SK-N-SH (cell line): Measurements from ENCODE around the gene TJP3. TPM values are rescaled to one million over a fixed set of nuclear protein-coding genes. Genes with fewer than 3 reads are reported as not detected.

Experiments
- CTCF ChIA-PET: fragments of 300-600, 350-600 bp; formaldehyde crosslinking; extraction: SDS; loops from one replicate; lab custom pipeline; 2021; lab: Yijun Ruan, JAX
- POLR2A ChIA-PET: fragments of 350-600 bp; sonication (Branson Sonifier 250); formaldehyde crosslinking; extraction: SDS; loops from one replicate; lab custom pipeline; 2020; ENCODE audit warnings: antibody characterized with exemption, inconsistent platforms; lab: Yijun Ruan, JAX
- DNase-seq: peaks from one replicate; pipeline ENCODE4 v3.0.0; 2012
- H2AFZ ChIP-seq: fragments of 200-600 bp; sonication (generic); 2 replicates; pipeline ENCODE4 v1.8.1; 2016; ENCODE audit warnings: antibody characterized with exemption, mild to moderate bottlenecking, low read depth
- H3F3A ChIP-seq: fragments of 200-600 bp; sonication (generic); replicated peaks from 2 replicates; pipeline ENCODE3; 2016; ENCODE audit warnings: antibody characterized with exemption, mild to moderate bottlenecking; ENCODE audit not compliant: insufficient read depth
- H3K27ac ChIP-seq, 2 experiments: fragments of 200-500 bp in 1 of 2; fragments of 200-600 bp in 1 of 2; sonication (Bioruptor generic) in 1 of 2; sonication (generic), shearing (Covaris generic) in 1 of 2; 2 replicates each; pipeline versions ENCODE4 v1.5.1 to v1.6.1; 2014 to 2016; ENCODE audit warnings: low read depth in 2 of 2, inconsistent platforms in 1 of 2, low read length in 1 of 2, mild to moderate bottlenecking in 1 of 2, mixed read lengths in 1 of 2
- H3K27me3 ChIP-seq: fragments of 200-600 bp; sonication (generic), shearing (Covaris generic); 2 replicates; pipeline ENCODE4 v1.6.1; 2016; ENCODE audit warnings: mixed run types; ENCODE audit not compliant: insufficient read depth
- H3K36me3 ChIP-seq, 2 experiments: fragments of 200-500 bp in 1 of 2; fragments of 200-600 bp in 1 of 2; sonication (Bioruptor generic) in 1 of 2; sonication (generic) in 1 of 2; replicated peaks in 1 of 2; 2 replicates each; pipeline versions ENCODE3 to v1.5.1; 2014 to 2016; ENCODE audit warnings: low read length in 1 of 2, mild to moderate bottlenecking in 1 of 2; ENCODE audit not compliant: insufficient read depth in 2 of 2, control insufficient read depth in 1 of 2
- H3K4me1 ChIP-seq, 2 experiments: fragments of 200-500 bp in 1 of 2; fragments of 200-600 bp in 1 of 2; sonication (Bioruptor generic) in 1 of 2; sonication (generic), shearing (Covaris generic) in 1 of 2; 2 replicates each; pipeline versions ENCODE4 v1.5.1 to v1.6.1; 2014 to 2016; ENCODE audit warnings: low read depth in 1 of 2, low read length in 1 of 2, mixed run types in 1 of 2; ENCODE audit not compliant: insufficient read depth in 2 of 2, control insufficient read depth in 1 of 2
- H3K4me2 ChIP-seq: fragments of 200-600 bp; sonication (generic), shearing (Covaris generic); 2 replicates; pipeline ENCODE4 v1.6.1; 2017; ENCODE audit warnings: mixed run types
- H3K4me3 ChIP-seq, 2 experiments: fragments of 200-500 bp in 1 of 2; fragments of 200-600 bp in 1 of 2; sonication (Bioruptor generic) in 1 of 2; sonication (generic), shearing (Covaris generic) in 1 of 2; 2 replicates each; pipeline versions ENCODE4 v1.5.1 to v1.8.1; 2014 to 2016; ENCODE audit warnings: low read depth in 2 of 2, inconsistent platforms in 1 of 2, low read length in 1 of 2, mild to moderate bottlenecking in 1 of 2, mixed read lengths in 1 of 2, moderate library complexity in 1 of 2
- H3K79me2 ChIP-seq: fragments of 200-600 bp; sonication (generic); 2 replicates; pipeline ENCODE4 v1.8.1; 2017; ENCODE audit warnings: mild to moderate bottlenecking; ENCODE audit not compliant: insufficient read depth
- H3K9ac ChIP-seq: fragments of 200-600 bp; sonication (generic); 2 replicates; pipeline ENCODE4 v1.6.1; 2017; ENCODE audit warnings: mixed run types
- H3K9me2 ChIP-seq: fragments of 200-600 bp; sonication (generic); 2 replicates; pipeline ENCODE4 v1.6.1; 2017; ENCODE audit warnings: mixed run types
- H3K9me3 ChIP-seq: fragments of 200-600 bp; sonication (generic); 2 replicates; pipeline ENCODE4 v1.6.1; 2017; ENCODE audit warnings: mixed run types, mild to moderate bottlenecking, moderate library complexity
- H4K20me1 ChIP-seq: fragments of 200-600 bp; sonication (generic); 2 replicates; pipeline ENCODE4 v1.6.1; 2017; ENCODE audit warnings: mild to moderate bottlenecking, mixed run types; ENCODE audit not compliant: insufficient read depth
- CTCF ChIP-seq: fragments of 200-600 bp; sonication (generic); IDR thresholded peaks from 2 replicates; pipeline ENCODE4 v1.6.1; 2017; ENCODE audit warnings: antibody characterized with exemption, mild to moderate bottlenecking, moderate library complexity
- FOXM1 ChIP-seq: IDR thresholded peaks from 2 replicates; pipeline ENCODE4 v1.4.0; 2012; ENCODE audit warnings: low read depth, mild to moderate bottlenecking
- PBX3 ChIP-seq: IDR thresholded peaks from 2 replicates; pipeline ENCODE4; 2012
- RCOR1 ChIP-seq: fragments of 150-350 bp; IDR thresholded peaks from 2 replicates; pipeline ENCODE4 v1.6.1; 2017; ENCODE audit warnings: antibody characterized with exemption, low read length
- REST ChIP-seq: IDR thresholded peaks from 2 replicates; pipeline ENCODE4 v1.6.1; 2012; ENCODE audit warnings: mild to moderate bottlenecking, low read depth, low read length, moderate library complexity
- TAF1 ChIP-seq: IDR thresholded peaks from 2 replicates; pipeline ENCODE4 v1.6.1; 2012; ENCODE audit warnings: low read depth, mild to moderate bottlenecking, low read length, moderate library complexity, borderline replicate concordance
- USF1 ChIP-seq: IDR thresholded peaks from 2 replicates; pipeline ENCODE4 v1.4.0; 2012; ENCODE audit warnings: low read depth, borderline replicate concordance
- ZBTB33 ChIP-seq: IDR thresholded peaks from 2 replicates; pipeline ENCODE4 v1.4.0; 2012; ENCODE audit warnings: low read depth, borderline replicate concordance
- WGBS: methylation state at CpG from one replicate; pipeline ENCODE4 v1.1.6; 2017; ENCODE audit warnings: low lambda C conversion rate; 5-methylcytosine and 5-hydroxymethylcytosine counted together
- polyA plus RNA-seq, 3 experiments: library from polyadenylated mRNA; depleted of rRNA; stranded (reverse); fragments of >200 nt; gene quantifications; 2 replicates each; pipeline ENCODE4 v1.2.3, GENCODE V29; 2012

TJP3 gene
- polyA plus RNA-seq, 1 of the 3 experiments (the other 2 are of a cell fraction), result 0.36 TPM

GRCh38 chr19:3781603-3782002 is 73.4 kb downstream of the TJP3 start:
- Histone ChIP-seq H3K36me3 (no peaks in the 10 kb centered on the region), H3F3A (no peaks in the 10 kb centered on the region), H3K79me2 (no peaks in the 10 kb centered on the region), H3K9ac (no peak overlapping the region), H3K9me3 (peaks cover 9% of the 10 kb centered on the region), H4K20me1 (no peaks in the 10 kb centered on the region), H3K27me3 (peaks cover 48% of the 10 kb centered on the region), H3K4me3 (no peak overlapping the region; a peak in 1 of 4 replicates), H2AFZ (no peak overlapping the region), H3K4me2 (no peak overlapping the region), H3K4me1 (no peaks in the 10 kb centered on the region; a peak in 1 of 4 replicates), H3K27ac (no peak overlapping the region), H3K9me2 (no peaks in the 10 kb centered on the region)
- CTCF ChIA-PET, result interaction anchor here (1.1 to 2.9 kb wide), 3 partner anchors 39 to 67 kb away, joined by 3 to 10 read pairs (median 3); no protein-coding TSS in a partner anchor
- TF ChIP-seq TAF1 (no peak), RCOR1 (no peak), USF1 (no peak), REST (no peak), FOXM1 (no peak), PBX3 (no peak), ZBTB33 (no peak)
- DNase-seq, result no peak
- 59% methylated on average over 2 of the region's 2 CpGs for WGBS
- POLR2A ChIA-PET, result no interaction called here

GRCh38 chr19:3782330-3782729 is 74.1 kb downstream of the TJP3 start:
- Histone ChIP-seq H3F3A (no peaks in the 10 kb centered on the region), H2AFZ (no peak overlapping the region), H3K4me2 (no peak overlapping the region), H3K27me3 (peaks cover 44% of the 10 kb centered on the region), H3K9ac (no peak overlapping the region), H3K27ac (no peak overlapping the region), H3K79me2 (no peaks in the 10 kb centered on the region)
- POLR2A ChIA-PET, result no interaction called here
- no peak for DNase-seq
- TF ChIP-seq CTCF, result no peak
- TF ChIP-seq, all 33 proteins: peak for 0
- Histone ChIP-seq H3K9me2 (no peaks in the 10 kb centered on the region), H3K9me3 (peaks cover 9% of the 10 kb centered on the region), H3K4me3 (no peak overlapping the region), H3K36me3 (no peaks in the 10 kb centered on the region), H3K4me1 (no peaks in the 10 kb centered on the region; a peak in 1 of 4 replicates), H4K20me1 (no peaks in the 10 kb centered on the region)
- WGBS, result 80% methylated on average over 1 of the region's 1 CpG
- CTCF ChIA-PET, result interaction anchor here (1.3 to 1.7 kb wide), 2 partner anchors 67 to 96 kb away, joined by 3 to 4 read pairs; no protein-coding TSS in a partner anchor
